ENCODE results near the gene RNF151. TPM values are rescaled to one million over a fixed set of nuclear protein-coding genes. Genes with fewer than 3 reads are reported as not detected.
"Not testable (repeated sequence)": the region's sequence is repeated elsewhere in the genome, so short reads cannot be mapped to it uniquely, and the experiment has no call there.

The RNF151 gene
- total RNA-seq, 2 donors from 2014 or later, result not detected

GRCh38 chr16:1936945-1937479, 29.6 kb upstream of the RNF151 start:
- Histone ChIP-seq H3K4me3 (no peak overlapping the region), H3K27me3 (no peaks in the 10 kb centered on the region), H3K4me1 (peaks cover 0 to 7% of the 10 kb centered on the region in 2 donors), H3K36me3 (peaks cover 30% of the 10 kb centered on the region), H3K27ac (no peak overlapping the region), H3K9me3 (no peaks in the 10 kb centered on the region)
- DNase-seq (ENCODE audit: low spot score), result no peak
- no peak for TF ChIP-seq CTCF (IDR thresholded peaks at IDR 0.05)

- no peak overlapping the region for H3K27ac ChIP-seq
These were observed 28.3 kb upstream of the RNF151 start for GRCh38 chr16:1938316-1938715.

GRCh38 chr16:1938910-1939309, 27.7 kb upstream of the RNF151 start:
- TF ChIP-seq CTCF (IDR thresholded peaks at IDR 0.05), result no peak
- H3K27ac ChIP-seq, result no peak overlapping the region
- no peak overlapping the region for H3K4me3 ChIP-seq
- no peaks in the 10 kb centered on the region for H3K27me3 ChIP-seq
- no peak for DNase-seq (ENCODE audit: low spot score)
- H3K4me1 ChIP-seq, result peaks cover 0 to 19% of the 10 kb centered on the region in 2 donors
- no peaks in the 10 kb centered on the region for H3K9me3 ChIP-seq
- H3K36me3 ChIP-seq, result peaks cover 30% of the 10 kb centered on the region

More at GRCh38 chr16:1938316-1938715, 28.3 kb upstream of the RNF151 start:
- Histone ChIP-seq H3K27me3 (no peaks in the 10 kb centered on the region), H3K4me3 (no peak overlapping the region), H3K36me3 (peaks cover 30% of the 10 kb centered on the region), H3K9me3 (no peaks in the 10 kb centered on the region), H3K4me1 (peaks cover 0 to 14% of the 10 kb centered on the region in 2 donors)
- DNase-seq (ENCODE audit: low spot score), result no peak
- no peak for TF ChIP-seq CTCF (IDR thresholded peaks at IDR 0.05)

- H3K4me3 ChIP-seq; DNase-seq (ENCODE audit: low spot score); H3K27ac ChIP-seq; H3K9me3 ChIP-seq; H3K27me3 ChIP-seq: not testable (repeated sequence)
- peaks cover 0 to 19% of the 10 kb centered on the region in 2 donors for H3K4me1 ChIP-seq
- H3K36me3 ChIP-seq, result peaks cover 30% of the 10 kb centered on the region
These were observed 26.8 kb upstream of the RNF151 start for GRCh38 chr16:1939833-1940232.

GRCh38 chr16:1940273-1941161, 26.1 kb upstream of the RNF151 start:
- no peak overlapping the region for H3K4me3 ChIP-seq
- no peak for TF ChIP-seq CTCF (IDR thresholded peaks at IDR 0.05)
- no peak overlapping the region for H3K27ac ChIP-seq
- no peaks in the 10 kb centered on the region for H3K27me3 ChIP-seq
- peaks cover 0 to 19% of the 10 kb centered on the region in 2 donors for H3K4me1 ChIP-seq
- no peak for DNase-seq (ENCODE audit: low spot score)
- H3K36me3 ChIP-seq, result peaks cover 30% of the 10 kb centered on the region
- no peaks in the 10 kb centered on the region for H3K9me3 ChIP-seq

All from right atrium auricular region (tissue), 2 donors.